K562 (cell line): ENCODE measurements around the gene MRPL11. TPM values are rescaled to one million over a fixed set of nuclear protein-coding genes. Genes with fewer than 3 reads are reported as not detected.

Experiments used
- CEBPG ChIP-seq, 3 experiments: fragments of 200-800 bp in 1 of 3; sonication (Bioruptor generic) in 1 of 3; sonication (generic) in 1 of 3; formaldehyde crosslinking in 1 of 3; IDR thresholded peaks in 2 of 3; conservative IDR thresholded peaks in 1 of 3; 2 replicates each; pipeline versions ENCODE4 v1.6.1 to v1.8.0; 2016 to 2022; ENCODE audit warnings: missing compliant biosample characterization in 2 of 3, missing genetic modification characterization in 2 of 3, mild to moderate bottlenecking in 1 of 3, missing genetic modification reagents in 1 of 3
- ESRRA ChIP-seq: fragments of 450-650 bp; IDR thresholded peaks from 2 replicates; pipeline ENCODE4 v1.6.1; 2014; ENCODE audit warnings: low read depth, mild to moderate bottlenecking, moderate library complexity, borderline replicate concordance
- FOXJ3 ChIP-seq: sonication (generic); formaldehyde crosslinking; IDR thresholded peaks from 2 replicates; pipeline ENCODE4 v1.4.0; 2020; ENCODE audit warnings: mild to moderate bottlenecking, missing genetic modification reagents
- IRF1 ChIP-seq: sonication (generic); formaldehyde crosslinking; IDR thresholded peaks from 2 replicates; pipeline ENCODE4 v1.8.0; 2022; ENCODE audit warnings: missing genetic modification reagents, mild to moderate bottlenecking, borderline replicate concordance
- LARP7 ChIP-seq: fragments of 450-650 bp; IDR thresholded peaks from 2 replicates; pipeline ENCODE4 v1.6.1; 2016
- PHF8 ChIP-seq: fragments of 200-600 bp; sonication (generic); IDR thresholded peaks from 2 replicates; pipeline ENCODE4 v1.6.1; 2012; ENCODE audit warnings: mixed run types, mild to moderate bottlenecking, inconsistent platforms, low read length, moderate library complexity, borderline replicate concordance
- PURB ChIP-seq: sonication (generic); formaldehyde crosslinking; IDR thresholded peaks from 2 replicates; pipeline ENCODE4 v1.9.0; 2021; ENCODE audit warnings: low read depth, mild to moderate bottlenecking, missing genetic modification reagents
- RHOXF2B ChIP-seq: fragments of 250-450 bp; sonication (Bioruptor Pico); conservative IDR thresholded peaks from 2 replicates; pipeline ENCODE4 v1.5.1; 2021
- RUNX1 ChIP-seq: sonication (generic); IDR thresholded peaks from 2 replicates; pipeline ENCODE4 v1.6.1; 2016; ENCODE audit warnings: antibody characterized with exemption, low read depth
- SP1 ChIP-seq: sonication (generic); formaldehyde crosslinking; IDR thresholded peaks from 2 replicates; pipeline ENCODE4 v1.8.1; 2022; ENCODE audit warnings: mild to moderate bottlenecking, missing genetic modification reagents
- SREBF2 ChIP-seq: sonication (generic); formaldehyde crosslinking; IDR thresholded peaks from 2 replicates; pipeline ENCODE4 v1.4.0; 2020; ENCODE audit warnings: mild to moderate bottlenecking, missing genetic modification reagents
- SRSF3 ChIP-seq: fragments of 200-400 bp; formaldehyde crosslinking; IDR thresholded peaks from 2 replicates; pipeline ENCODE4 v1.6.1; 2016; ENCODE audit warnings: mild to moderate bottlenecking, low read length, moderate library complexity; ENCODE audit not compliant: insufficient read depth
- TAF15 ChIP-seq: fragments of 200-400 bp; formaldehyde crosslinking; IDR thresholded peaks from 2 replicates; pipeline ENCODE4 v1.6.1; 2017; ENCODE audit warnings: mild to moderate bottlenecking, low read depth, low read length, moderate library complexity
- ZNF184 ChIP-seq: sonication (generic); formaldehyde crosslinking; IDR thresholded peaks from 2 replicates; pipeline ENCODE4 v1.5.0; 2020; ENCODE audit warnings: missing genetic modification reagents
- ZNF263 ChIP-seq: sonication (generic); formaldehyde crosslinking; IDR thresholded peaks from 2 replicates; pipeline ENCODE4 v1.8.0; 2022; ENCODE audit warnings: mild to moderate bottlenecking, missing genetic modification reagents, borderline replicate concordance
- ZNF696 ChIP-seq: fragments of 250-450 bp; sonication (Bioruptor Pico); conservative IDR thresholded peaks from 2 replicates; pipeline ENCODE4 v1.4.0; 2020; ENCODE audit warnings: mild to moderate bottlenecking, moderate library complexity
- ZSCAN29 ChIP-seq: fragments of 450-650 bp; IDR thresholded peaks from 2 replicates; pipeline ENCODE4 v1.6.1; 2017
- polyA plus RNA-seq, 8 experiments: library from polyadenylated mRNA; depleted of rRNA in 4 of 8; stranded (reverse) in 5 of 8; unstranded in 3 of 8; fragments of >200 nt; fragmentation: Nextera tagmentation in 2 of 8; fragmentation: Illumina TruSeq in 1 of 8; extraction: Ambion mirVana in 2 of 8; extraction: Trizol in 1 of 8; gene quantifications; 2 replicates each; pipeline versions ENCODE4 v1.2.1 to v1.2.3, GENCODE V29; 2011 to 2014; ENCODE audit warnings: inconsistent platforms in 1 of 8, missing spikeins in 1 of 8
- total RNA-seq, 7 experiments: library from RNA; depleted of rRNA in 6 of 7; stranded (reverse); fragments of >200 nt in 6 of 7; fragmentation: Illumina TruSeq in 2 of 7; extraction: Trizol in 2 of 7; gene quantifications; 2 replicates each; pipeline versions ENCODE4 v1.2.1 to v1.2.3, GENCODE V29; 2011 to 2021; ENCODE audit warnings: low replicate concordance in 1 of 7
- TF ChIP-seq, protein P1 (sequence below): sonication (generic); formaldehyde crosslinking; IDR thresholded peaks from 2 replicates; pipeline ENCODE4 v1.8.0; 2023; ENCODE audit warnings: missing genetic modification reagents, mild to moderate bottlenecking, borderline replicate concordance
- TF ChIP-seq, protein P2 (sequence below), 2 experiments: fragments of 450-650 bp; IDR thresholded peaks; 2 replicates each; pipeline ENCODE4 v1.6.1; 2016

Gene MRPL11
- total and polyA plus RNA-seq, 9 of the 15 experiments (the other 6 are each of a cell fraction or from before 2014, with no cell fraction given): 33.0 to 173 (median 91.9) TPM

DNA sequence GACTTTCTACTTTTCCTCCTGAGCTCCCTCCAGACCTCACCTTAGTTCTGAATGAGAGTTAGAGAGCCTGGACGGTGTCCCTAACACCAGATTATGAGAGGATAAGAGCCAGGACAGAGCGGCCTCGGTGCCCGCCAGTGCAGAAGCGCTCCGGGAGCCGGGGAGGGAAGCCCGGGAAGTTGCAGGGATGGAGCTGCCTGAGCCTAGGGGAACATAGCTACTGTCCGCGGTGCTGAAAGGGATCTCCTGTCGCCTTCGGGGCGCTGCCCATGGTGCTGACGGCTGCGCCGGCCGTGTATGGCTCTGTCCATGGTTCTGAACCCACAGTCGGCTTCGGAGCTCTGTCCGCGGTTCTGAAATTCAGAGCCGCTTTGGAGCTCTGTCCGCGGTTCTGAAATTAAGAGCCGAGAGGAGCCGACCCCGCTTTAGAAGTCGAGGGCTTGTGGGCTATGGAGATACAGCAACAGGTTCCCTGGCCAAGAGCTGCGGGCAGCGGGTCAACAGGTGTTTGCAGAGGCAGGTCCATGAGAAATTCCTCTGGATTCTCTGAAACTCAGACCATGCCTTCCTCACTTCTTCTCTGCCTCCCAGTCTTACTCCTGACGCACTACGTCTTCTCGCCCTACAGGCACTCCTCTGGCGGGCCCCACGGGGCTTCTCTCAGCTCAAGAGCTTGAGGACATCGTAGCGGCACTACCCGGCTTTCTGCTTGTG is 17.0 kb downstream of the MRPL11 start (continued):
- TF ChIP-seq LARP7: no peak
- no peak for TF ChIP-seq ZSCAN29
- peak; percentile 100; the same call in 1 of the 2 replicates for TF ChIP-seq PURB (CRISPR knock-in tag)
- peak; percentile 100 for TF ChIP-seq FOXJ3 (CRISPR knock-in tag)
- peak; percentile 100 for TF ChIP-seq IRF1 (CRISPR knock-in tag)
- TF ChIP-seq PHF8: no peak
- peak; percentile 86 for TF ChIP-seq RUNX1
- TF ChIP-seq CEBPG (CRISPR knock-in tag; IDR thresholded peaks at IDR 0.05): peak; percentile 95
- no peak for TF ChIP-seq CEBPG (tag; conservative IDR thresholded peaks at IDR 0.05 in 1 of 2, IDR thresholded peaks at IDR 0.05 in 1 of 2)
- no peak for TF ChIP-seq ESRRA
- TF ChIP-seq, protein P1, sequence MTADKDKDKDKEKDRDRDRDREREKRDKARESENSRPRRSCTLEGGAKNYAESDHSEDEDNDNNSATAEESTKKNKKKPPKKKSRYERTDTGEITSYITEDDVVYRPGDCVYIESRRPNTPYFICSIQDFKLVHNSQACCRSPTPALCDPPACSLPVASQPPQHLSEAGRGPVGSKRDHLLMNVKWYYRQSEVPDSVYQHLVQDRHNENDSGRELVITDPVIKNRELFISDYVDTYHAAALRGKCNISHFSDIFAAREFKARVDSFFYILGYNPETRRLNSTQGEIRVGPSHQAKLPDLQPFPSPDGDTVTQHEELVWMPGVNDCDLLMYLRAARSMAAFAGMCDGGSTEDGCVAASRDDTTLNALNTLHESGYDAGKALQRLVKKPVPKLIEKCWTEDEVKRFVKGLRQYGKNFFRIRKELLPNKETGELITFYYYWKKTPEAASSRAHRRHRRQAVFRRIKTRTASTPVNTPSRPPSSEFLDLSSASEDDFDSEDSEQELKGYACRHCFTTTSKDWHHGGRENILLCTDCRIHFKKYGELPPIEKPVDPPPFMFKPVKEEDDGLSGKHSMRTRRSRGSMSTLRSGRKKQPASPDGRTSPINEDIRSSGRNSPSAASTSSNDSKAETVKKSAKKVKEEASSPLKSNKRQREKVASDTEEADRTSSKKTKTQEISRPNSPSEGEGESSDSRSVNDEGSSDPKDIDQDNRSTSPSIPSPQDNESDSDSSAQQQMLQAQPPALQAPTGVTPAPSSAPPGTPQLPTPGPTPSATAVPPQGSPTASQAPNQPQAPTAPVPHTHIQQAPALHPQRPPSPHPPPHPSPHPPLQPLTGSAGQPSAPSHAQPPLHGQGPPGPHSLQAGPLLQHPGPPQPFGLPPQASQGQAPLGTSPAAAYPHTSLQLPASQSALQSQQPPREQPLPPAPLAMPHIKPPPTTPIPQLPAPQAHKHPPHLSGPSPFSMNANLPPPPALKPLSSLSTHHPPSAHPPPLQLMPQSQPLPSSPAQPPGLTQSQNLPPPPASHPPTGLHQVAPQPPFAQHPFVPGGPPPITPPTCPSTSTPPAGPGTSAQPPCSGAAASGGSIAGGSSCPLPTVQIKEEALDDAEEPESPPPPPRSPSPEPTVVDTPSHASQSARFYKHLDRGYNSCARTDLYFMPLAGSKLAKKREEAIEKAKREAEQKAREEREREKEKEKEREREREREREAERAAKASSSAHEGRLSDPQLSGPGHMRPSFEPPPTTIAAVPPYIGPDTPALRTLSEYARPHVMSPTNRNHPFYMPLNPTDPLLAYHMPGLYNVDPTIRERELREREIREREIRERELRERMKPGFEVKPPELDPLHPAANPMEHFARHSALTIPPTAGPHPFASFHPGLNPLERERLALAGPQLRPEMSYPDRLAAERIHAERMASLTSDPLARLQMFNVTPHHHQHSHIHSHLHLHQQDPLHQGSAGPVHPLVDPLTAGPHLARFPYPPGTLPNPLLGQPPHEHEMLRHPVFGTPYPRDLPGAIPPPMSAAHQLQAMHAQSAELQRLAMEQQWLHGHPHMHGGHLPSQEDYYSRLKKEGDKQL (CRISPR knock-in tag): peak; percentile 100
- TF ChIP-seq ZNF184 (CRISPR knock-in tag): peak; percentile 98
- TF ChIP-seq, protein P2, sequence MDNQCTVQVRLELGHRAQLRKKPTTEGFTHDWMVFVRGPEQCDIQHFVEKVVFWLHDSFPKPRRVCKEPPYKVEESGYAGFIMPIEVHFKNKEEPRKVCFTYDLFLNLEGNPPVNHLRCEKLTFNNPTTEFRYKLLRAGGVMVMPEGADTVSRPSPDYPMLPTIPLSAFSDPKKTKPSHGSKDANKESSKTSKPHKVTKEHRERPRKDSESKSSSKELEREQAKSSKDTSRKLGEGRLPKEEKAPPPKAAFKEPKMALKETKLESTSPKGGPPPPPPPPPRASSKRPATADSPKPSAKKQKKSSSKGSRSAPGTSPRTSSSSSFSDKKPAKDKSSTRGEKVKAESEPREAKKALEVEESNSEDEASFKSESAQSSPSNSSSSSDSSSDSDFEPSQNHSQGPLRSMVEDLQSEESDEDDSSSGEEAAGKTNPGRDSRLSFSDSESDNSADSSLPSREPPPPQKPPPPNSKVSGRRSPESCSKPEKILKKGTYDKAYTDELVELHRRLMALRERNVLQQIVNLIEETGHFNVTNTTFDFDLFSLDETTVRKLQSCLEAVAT (IDR thresholded peaks at IDR 0.05): no peak
- peak; percentile 100 for TF ChIP-seq SP1 (CRISPR knock-in tag)
- no peak for TF ChIP-seq TAF15
- TF ChIP-seq SRSF3: no peak
- no peak for TF ChIP-seq ZNF696 (CRISPR knock-in tag)
- TF ChIP-seq ZNF263 (CRISPR knock-in tag): peak; percentile 99
- peak; percentile 100 for TF ChIP-seq SREBF2 (CRISPR knock-in tag)
- 0 out of 2 replicates have a peak, but pooled peaks have one; percentile 44 for TF ChIP-seq RHOXF2B (CRISPR knock-in tag)
